Loucy (cell line): ENCODE results near the gene PAPPA2.

Source experiments
- EZH2phosphoT487 ChIP-seq: fragments of 200-600 bp; IDR thresholded peaks from 2 replicates; pipeline ENCODE4 v1.6.1; 2018; ENCODE audit warnings: antibody characterized with exemption, mild to moderate bottlenecking, moderate library complexity, borderline replicate concordance
- TF ChIP-seq, protein P1 (sequence below): fragments of 200-600 bp; sonication (generic); conservative IDR thresholded peaks from 2 replicates; pipeline ENCODE4 v1.5.1; 2014; ENCODE audit warnings: mild to moderate bottlenecking, antibody characterized with exemption, low read length

DNA sequence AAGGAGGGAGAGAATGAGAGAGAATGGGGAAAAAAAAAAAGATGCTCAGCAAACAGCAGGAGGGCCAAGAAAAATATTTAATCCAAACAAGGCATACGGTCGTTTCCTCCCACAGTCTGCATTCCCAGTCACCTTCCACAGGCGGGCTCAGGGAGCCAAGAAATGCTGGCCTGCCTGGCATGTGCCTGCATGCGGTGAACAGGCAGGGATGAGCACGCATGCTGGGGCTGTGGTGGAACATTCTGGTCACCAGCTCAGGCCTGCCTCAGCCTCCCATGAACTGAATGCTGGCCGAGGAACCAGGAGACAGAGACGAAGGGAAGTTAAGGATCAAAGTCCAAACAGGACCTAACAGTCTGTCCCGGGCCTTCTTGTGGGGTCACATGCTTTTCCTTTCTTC lies 366.3 kb downstream of the PAPPA2 start:
- TF ChIP-seq, protein P1, sequence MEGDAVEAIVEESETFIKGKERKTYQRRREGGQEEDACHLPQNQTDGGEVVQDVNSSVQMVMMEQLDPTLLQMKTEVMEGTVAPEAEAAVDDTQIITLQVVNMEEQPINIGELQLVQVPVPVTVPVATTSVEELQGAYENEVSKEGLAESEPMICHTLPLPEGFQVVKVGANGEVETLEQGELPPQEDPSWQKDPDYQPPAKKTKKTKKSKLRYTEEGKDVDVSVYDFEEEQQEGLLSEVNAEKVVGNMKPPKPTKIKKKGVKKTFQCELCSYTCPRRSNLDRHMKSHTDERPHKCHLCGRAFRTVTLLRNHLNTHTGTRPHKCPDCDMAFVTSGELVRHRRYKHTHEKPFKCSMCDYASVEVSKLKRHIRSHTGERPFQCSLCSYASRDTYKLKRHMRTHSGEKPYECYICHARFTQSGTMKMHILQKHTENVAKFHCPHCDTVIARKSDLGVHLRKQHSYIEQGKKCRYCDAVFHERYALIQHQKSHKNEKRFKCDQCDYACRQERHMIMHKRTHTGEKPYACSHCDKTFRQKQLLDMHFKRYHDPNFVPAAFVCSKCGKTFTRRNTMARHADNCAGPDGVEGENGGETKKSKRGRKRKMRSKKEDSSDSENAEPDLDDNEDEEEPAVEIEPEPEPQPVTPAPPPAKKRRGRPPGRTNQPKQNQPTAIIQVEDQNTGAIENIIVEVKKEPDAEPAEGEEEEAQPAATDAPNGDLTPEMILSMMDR: no peak
- no peak for TF ChIP-seq EZH2phosphoT487
